Bone marrow (tissue), 2 donors: ENCODE measurements around the gene LILRA5.
"Not testable (repeated sequence)": the region's sequence is repeated elsewhere in the genome, so short reads cannot be mapped to it uniquely, and the experiment has no call there.

Experiments
- DNase-seq, 2 donors: peaks; one replicate each; lab custom pipeline; 2025; lab: John Stamatoyannopoulos, UW

The LILRA5 gene

GRCh38 chr19:54333586-54334298 is 20.8 kb upstream of the LILRA5 start:
- DNase-seq: no peak

GRCh38 chr19:54332149-54332548 is 19.2 kb upstream of the LILRA5 start:
- no peak for DNase-seq

- DNase-seq: no peak
Measured at GRCh38 chr19:54331626-54332025, 18.7 kb upstream of the LILRA5 start.

GRCh38 chr19:54329476-54330165 is 16.7 kb upstream of the LILRA5 start:
- DNase-seq: no peak

GRCh38 chr19:54328781-54329180 is 15.8 kb upstream of the LILRA5 start:
- DNase-seq: not testable (repeated sequence)

- no peak for DNase-seq
Measured at GRCh38 chr19:54325631-54326030, 12.7 kb upstream of the LILRA5 start.

GRCh38 chr19:54325194-54325621 is 12.2 kb upstream of the LILRA5 start:
- peak in 1 of 2 donors; percentile 66 for DNase-seq

GRCh38 chr19:54324071-54324470 is 11.1 kb upstream of the LILRA5 start:
- no peak for DNase-seq

GRCh38 chr19:54322934-54323333 is 10.0 kb upstream of the LILRA5 start:
- not testable (repeated sequence) for DNase-seq

- DNase-seq: not testable (repeated sequence)
Measured at GRCh38 chr19:54322295-54322694, 9.3 kb upstream of the LILRA5 start.

- no peak for DNase-seq
Measured at GRCh38 chr19:54319892-54320670, 7.1 kb upstream of the LILRA5 start.

GRCh38 chr19:54319049-54319448 is 6.1 kb upstream of the LILRA5 start:
- DNase-seq: peak in 1 of 2 donors; percentile 42

GRCh38 chr19:54317965-54318240 is 4.9 kb upstream of the LILRA5 start:
- DNase-seq: no peak

- DNase-seq: no peak
Measured at GRCh38 chr19:54317108-54317964, 4.4 kb upstream of the LILRA5 start.

GRCh38 chr19:54316746-54317107 is 3.8 kb upstream of the LILRA5 start:
- no peak for DNase-seq

- no peak for DNase-seq
Measured at GRCh38 chr19:54315956-54316355, 3.0 kb upstream of the LILRA5 start.

GRCh38 chr19:54312011-54312410 is 955 bp downstream of the LILRA5 start:
- no peak for DNase-seq

GRCh38 chr19:54311486-54311885 is 1.5 kb downstream of the LILRA5 start:
- DNase-seq: no peak

GRCh38 chr19:54310543-54310942 is 2.4 kb downstream of the LILRA5 start:
- no peak for DNase-seq

GRCh38 chr19:54309811-54310210 is 3.2 kb downstream of the LILRA5 start:
- no peak for DNase-seq

GRCh38 chr19:54307389-54308020 is 5.5 kb downstream of the LILRA5 start:
- no peak for DNase-seq

GRCh38 chr19:54305141-54305540 is 7.8 kb downstream of the LILRA5 start:
- DNase-seq: no peak
